ENCODE measurements around the gene RNF213.

DNA sequence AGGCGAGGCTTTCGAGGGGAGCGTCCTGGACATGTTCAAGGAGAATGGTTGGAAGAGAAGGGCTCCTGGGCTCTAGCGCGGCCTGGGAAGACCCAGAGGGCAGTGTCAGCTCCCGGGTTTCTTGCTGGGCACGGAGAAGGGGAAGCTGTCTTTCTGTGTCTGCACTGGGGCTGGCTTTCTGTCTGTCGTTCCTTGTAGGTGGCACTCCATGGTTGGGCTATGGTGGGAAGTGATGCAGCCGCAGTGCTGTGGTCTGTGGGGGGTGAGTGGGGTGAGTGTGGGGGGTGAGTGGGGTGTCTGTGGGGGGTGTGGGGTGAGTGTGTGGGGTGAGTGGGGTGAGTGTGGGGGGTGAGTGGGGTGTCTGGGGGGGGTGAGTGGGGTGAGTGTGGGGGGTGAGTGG lies 13.7 kb downstream of the RNF213 start:
- TF ChIP-seq CTCF (IDR thresholded peaks at IDR 0.05), result no peak
- TF ChIP-seq, protein P1, sequence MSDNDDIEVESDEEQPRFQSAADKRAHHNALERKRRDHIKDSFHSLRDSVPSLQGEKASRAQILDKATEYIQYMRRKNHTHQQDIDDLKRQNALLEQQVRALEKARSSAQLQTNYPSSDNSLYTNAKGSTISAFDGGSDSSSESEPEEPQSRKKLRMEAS (CRISPR knock-in tag; IDR thresholded peaks at IDR 0.05), result no peak
- no peak for TF ChIP-seq ATF1 (CRISPR knock-in tag; IDR thresholded peaks at IDR 0.05)
- no peak for TF ChIP-seq ZNF219 (CRISPR knock-in tag; IDR thresholded peaks at IDR 0.05; ENCODE audit: borderline replicate concordance)
- no peak for TF ChIP-seq MLX (CRISPR knock-in tag; IDR thresholded peaks at IDR 0.05)
- no peak for TF ChIP-seq ATF2 (CRISPR knock-in tag; IDR thresholded peaks at IDR 0.05; ENCODE audit: borderline replicate concordance, low read depth)
- TF ChIP-seq CREB1 (CRISPR knock-in tag; IDR thresholded peaks at IDR 0.05), result no peak

All from WTC11 (cell line).